ENCODE measurements around the gene LRP8.

The LRP8 gene

GRCh38 chr1:53324321-53324720, 3.5 kb downstream of the LRP8 start:
- no peaks in the 10 kb centered on the region for H3K27me3 ChIP-seq
- TF ChIP-seq Cebpa-rat (IDR thresholded peaks at IDR 0.05), result no peak
- no peak overlapping the region for H3K4me3 ChIP-seq
- peaks cover 72% of the 10 kb centered on the region for H3K4me1 ChIP-seq
- H3K9me3 ChIP-seq, result no peaks in the 10 kb centered on the region
- H4K20me1 ChIP-seq, result peaks cover 67% of the 10 kb centered on the region
- H3K27ac ChIP-seq, result no peak overlapping the region; the same call in 1 of the 2 replicates
- peaks cover 49% of the 10 kb centered on the region for H3K36me3 ChIP-seq
- 0 out of 2 replicates have a peak overlapping the region, but pooled peaks have one; percentile 13 for H3K9ac ChIP-seq
- peak overlapping the region; percentile 97; the same call in 1 of the 2 replicates for H3K4me2 ChIP-seq

GRCh38 chr1:53323316-53323715, 4.6 kb downstream of the LRP8 start:
- Histone ChIP-seq H4K20me1 (peaks cover 77% of the 10 kb centered on the region), H3K36me3 (peaks cover 54% of the 10 kb centered on the region), H3K9ac (peak overlapping the region; percentile 26; the same call in 1 of the 2 replicates)

GRCh38 chr1:53321776-53322602, 5.9 kb downstream of the LRP8 start:
- Histone ChIP-seq H3K9me3 (no peaks in the 10 kb centered on the region), H3K4me3 (no peak overlapping the region), H3K9ac (peak overlapping the region; percentile 26; the same call in 1 of the 2 replicates), H3K36me3 (peaks cover 54% of the 10 kb centered on the region), H3K27me3 (no peaks in the 10 kb centered on the region), H3K4me1 (peaks cover 89% of the 10 kb centered on the region), H4K20me1 (peaks cover 89% of the 10 kb centered on the region), H3K27ac (peak overlapping the region; percentile 63), H3K4me2 (peak overlapping the region; percentile 97)
- no peak for TF ChIP-seq Cebpa-rat (IDR thresholded peaks at IDR 0.05)

More at GRCh38 chr1:53323316-53323715, 4.6 kb downstream of the LRP8 start:
- Histone ChIP-seq H3K4me2 (peak overlapping the region; percentile 97), H3K27me3 (no peaks in the 10 kb centered on the region), H3K27ac (peak overlapping the region; percentile 55), H3K4me1 (peaks cover 76% of the 10 kb centered on the region), H3K9me3 (no peaks in the 10 kb centered on the region), H3K4me3 (no peak overlapping the region)
- no peak for TF ChIP-seq Cebpa-rat (IDR thresholded peaks at IDR 0.05)

- Histone ChIP-seq H3K27me3 (no peaks in the 10 kb centered on the region), H3K9ac (peak overlapping the region; percentile 26; the same call in 1 of the 2 replicates), H3K27ac (peak overlapping the region; percentile 63), H3K4me2 (peak overlapping the region; percentile 97), H3K36me3 (peaks cover 54% of the 10 kb centered on the region), H3K4me1 (peaks cover 96% of the 10 kb centered on the region), H3K9me3 (no peaks in the 10 kb centered on the region), H3K4me3 (no peak overlapping the region), H4K20me1 (peaks cover 94% of the 10 kb centered on the region)
- no peak for TF ChIP-seq Cebpa-rat (IDR thresholded peaks at IDR 0.05)
Observed at GRCh38 chr1:53321366-53321765, 6.5 kb downstream of the LRP8 start.

- TF ChIP-seq Cebpa-rat (IDR thresholded peaks at IDR 0.05), result no peak
- no peak overlapping the region for H3K9ac ChIP-seq
- no peak overlapping the region for H3K4me3 ChIP-seq
- peaks cover 100% of the 10 kb centered on the region for H3K4me1 ChIP-seq
- H3K27ac ChIP-seq, result peak overlapping the region; percentile 63; the same call in 1 of the 2 replicates
- no peaks in the 10 kb centered on the region for H3K9me3 ChIP-seq
- no peaks in the 10 kb centered on the region for H3K27me3 ChIP-seq
- peaks cover 57% of the 10 kb centered on the region for H3K36me3 ChIP-seq
- H3K4me2 ChIP-seq, result peak overlapping the region; percentile 97
- H4K20me1 ChIP-seq, result peaks cover 98% of the 10 kb centered on the region
Observed at GRCh38 chr1:53320646-53321045, 7.2 kb downstream of the LRP8 start.

GRCh38 chr1:53319296-53320101, 8.4 kb downstream of the LRP8 start:
- Histone ChIP-seq H3K27ac (peak overlapping the region; percentile 50; the same call in 1 of the 2 replicates), H3K9me3 (no peaks in the 10 kb centered on the region), H3K4me3 (no peak overlapping the region), H3K36me3 (peaks cover 58% of the 10 kb centered on the region), H3K9ac (peak overlapping the region; percentile 40; the same call in 1 of the 2 replicates), H4K20me1 (peaks cover 98% of the 10 kb centered on the region), H3K27me3 (no peaks in the 10 kb centered on the region), H3K4me2 (peak overlapping the region; percentile 97), H3K4me1 (peaks cover 100% of the 10 kb centered on the region)
- no peak for TF ChIP-seq Cebpa-rat (IDR thresholded peaks at IDR 0.05)

- H3K9ac ChIP-seq, result peak overlapping the region; percentile 71; the same call in 1 of the 2 replicates
- no peak for TF ChIP-seq Cebpa-rat (IDR thresholded peaks at IDR 0.05)
- H3K4me1 ChIP-seq, result peaks cover 100% of the 10 kb centered on the region
- no peaks in the 10 kb centered on the region for H3K9me3 ChIP-seq
- peak overlapping the region; percentile 97 for H3K4me2 ChIP-seq
- H3K36me3 ChIP-seq, result peaks cover 52% of the 10 kb centered on the region
- peak overlapping the region; percentile 34 for H3K4me3 ChIP-seq
- H3K27me3 ChIP-seq, result no peaks in the 10 kb centered on the region
- peaks cover 98% of the 10 kb centered on the region for H4K20me1 ChIP-seq
- peak overlapping the region; percentile 81 for H3K27ac ChIP-seq
Observed at GRCh38 chr1:53317646-53318539, 10.0 kb downstream of the LRP8 start.

GRCh38 chr1:53316766-53317581, 10.9 kb downstream of the LRP8 start:
- Histone ChIP-seq H3K4me1 (peaks cover 100% of the 10 kb centered on the region), H3K27me3 (no peaks in the 10 kb centered on the region), H3K4me3 (peak overlapping the region; percentile 52), H3K9ac (peak overlapping the region; percentile 71), H4K20me1 (peaks cover 98% of the 10 kb centered on the region), H3K4me2 (peak overlapping the region; percentile 97), H3K36me3 (peaks cover 52% of the 10 kb centered on the region), H3K27ac (peak overlapping the region; percentile 81), H3K9me3 (no peaks in the 10 kb centered on the region)
- TF ChIP-seq Cebpa-rat (IDR thresholded peaks at IDR 0.05), result no peak
